HCT116 (cell line): ENCODE data around the gene FAM222B. TPM values are rescaled to one million over a fixed set of nuclear protein-coding genes. Genes with fewer than 3 reads are reported as not detected.

Experiments used
- ATAC-seq: fragments of 200-7000 bp; cut with Tn5 transposase; 2 replicates; pipeline ENCODE4 v1.9.1; 2020; ENCODE audit warnings: mild to moderate bottlenecking, moderate library complexity
- BruUV-seq: library from RNA; stranded (reverse); fragments of 400-500 nt; replicated peaks from 2 replicates; lab custom pipeline; 2021; lab: Mats Ljungman, UMichigan
- CTCF ChIA-PET: fragments of 300-600 bp; sonication (Branson Sonifier 250); formaldehyde crosslinking; loops from one replicate; lab custom pipeline; 2021; ENCODE audit warnings: antibody characterized with exemption; lab: Charles Lee
- POLR2A ChIA-PET: fragments of 300-600, 350-600 bp; sonication (Branson Sonifier 250); formaldehyde crosslinking; loops from one replicate; lab custom pipeline; 2021; ENCODE audit warnings: antibody characterized with exemption; lab: Charles Lee
- RAD21 ChIA-PET, 2 experiments: fragments of 300-600 bp; sonication (Branson Sonifier 250); formaldehyde crosslinking; loops; one replicate each; lab custom pipeline; 2023; ENCODE audit warnings: low total read pairs in 2 of 2; ENCODE audit not compliant: uncharacterized antibody in 2 of 2, unreplicated experiment in 2 of 2, low non-redundant PET in 1 of 2; lab: Charles Lee
- DNase-seq: peaks from one replicate; pipeline ENCODE4 v3.0.0-alpha.2; 2010; ENCODE audit warnings: low read depth, low spot score
- H2AFZ ChIP-seq: fragments of 200-600 bp; shearing (Covaris generic), sonication (generic); 2 replicates; pipeline ENCODE4 v1.6.1; 2017; ENCODE audit warnings: low read depth, mixed run types, mixed read lengths, antibody characterized with exemption, low read length; ENCODE audit not compliant: poor library complexity, severe bottlenecking
- H3K27ac ChIP-seq: 2 replicates; pipeline ENCODE4 v1.5.1; 2012; ENCODE audit warnings: low read depth, low read length
- H3K27me3 ChIP-seq: fragments of 200-600 bp; sonication (generic); 2 replicates; pipeline ENCODE4 v1.6.1; 2016; ENCODE audit warnings: mixed run types, low read length, mixed read lengths; ENCODE audit not compliant: insufficient read depth
- H3K36me3 ChIP-seq, 2 experiments: fragments of 200-500 bp in 1 of 2; fragments of 200-600 bp in 1 of 2; sonication (Bioruptor generic) in 1 of 2; sonication (generic) in 1 of 2; 2 replicates each; pipeline versions ENCODE4 v1.5.1 to v1.6.1; 2014 to 2016; ENCODE audit warnings: low read length in 2 of 2, inconsistent platforms in 1 of 2, mixed read lengths in 1 of 2, mixed run types in 1 of 2; ENCODE audit not compliant: insufficient read depth in 2 of 2, control insufficient read depth in 1 of 2
- H3K4me1 ChIP-seq, 2 experiments: fragments of 200-600 bp in 1 of 2; sonication (generic) in 1 of 2; 2 replicates each; pipeline versions ENCODE4 v1.5.1 to v1.6.1; 2012 to 2017; ENCODE audit warnings: low read length in 2 of 2, inconsistent platforms in 1 of 2, mild to moderate bottlenecking in 1 of 2, mixed read lengths in 1 of 2, mixed run types in 1 of 2, moderate library complexity in 1 of 2; ENCODE audit not compliant: insufficient read depth in 2 of 2, control insufficient read depth in 1 of 2
- H3K4me2 ChIP-seq: fragments of 200-600 bp; sonication (generic); 2 replicates; pipeline ENCODE4 v1.6.1; 2017; ENCODE audit warnings: mixed run types, low read length, mixed read lengths
- H3K4me3 ChIP-seq, 2 experiments: fragments of 200-600 bp in 1 of 2; sonication (generic) in 1 of 2; replicated peaks in 1 of 2; 2 replicates each; pipeline ENCODE4 v1.5.1; 2011 to 2016; ENCODE audit warnings: low read length in 2 of 2, control low read depth in 1 of 2, low read depth in 1 of 2, mild to moderate bottlenecking in 1 of 2, mixed read lengths in 1 of 2, mixed run types in 1 of 2
- H3K79me2 ChIP-seq: fragments of 200-600 bp; sonication (generic); 2 replicates; pipeline ENCODE4 v1.6.1; 2017; ENCODE audit warnings: mild to moderate bottlenecking, mixed run types, low read length, moderate library complexity, mixed read lengths; ENCODE audit not compliant: insufficient read depth
- H3K9ac ChIP-seq: fragments of 200-600 bp; sonication (generic); 2 replicates; pipeline ENCODE4 v1.6.1; 2016; ENCODE audit warnings: low read length, mixed read lengths
- H3K9me2 ChIP-seq: fragments of 200-600 bp; sonication (generic), shearing (Covaris generic); 2 replicates; pipeline ENCODE4 v1.6.1; 2017; ENCODE audit warnings: mixed run types, mild to moderate bottlenecking, moderate library complexity; ENCODE audit not compliant: insufficient read depth
- H3K9me3 ChIP-seq, 2 experiments: fragments of 200-500 bp in 1 of 2; fragments of 200-600 bp in 1 of 2; sonication (Bioruptor generic) in 1 of 2; sonication (generic) in 1 of 2; 2 replicates each; pipeline ENCODE4 v1.6.1; 2014 to 2017; ENCODE audit warnings: low read length in 2 of 2, mixed read lengths in 2 of 2, inconsistent platforms in 1 of 2, low read depth in 1 of 2, mild to moderate bottlenecking in 1 of 2, mixed run types in 1 of 2, moderate library complexity in 1 of 2; ENCODE audit not compliant: control insufficient read depth in 1 of 2, insufficient read depth in 1 of 2
- H4K20me1 ChIP-seq: fragments of 200-600 bp; sonication (generic), shearing (Covaris generic); 2 replicates; pipeline ENCODE4 v1.6.1; 2017; ENCODE audit warnings: mixed run types, mild to moderate bottlenecking, moderate library complexity; ENCODE audit not compliant: insufficient read depth
- ATF3 ChIP-seq: IDR thresholded peaks from 2 replicates; pipeline ENCODE4 v1.6.1; 2012
- CBX3 ChIP-seq: IDR thresholded peaks from 2 replicates; pipeline ENCODE4 v1.6.1; 2012; ENCODE audit warnings: low read depth
- CTCF ChIP-seq, 3 experiments: fragments of 200-600 bp in 1 of 3; sonication (generic) in 1 of 3; IDR thresholded peaks in 2 of 3; conservative IDR thresholded peaks in 1 of 3; 2 replicates each; pipeline ENCODE4 v1.5.1; 2012 to 2017; ENCODE audit warnings: low read depth in 2 of 3, low read length in 2 of 3, antibody characterized with exemption in 1 of 3, borderline replicate concordance in 1 of 3, control low read depth in 1 of 3, mild to moderate bottlenecking in 1 of 3, mixed read lengths in 1 of 3, mixed run types in 1 of 3, moderate library complexity in 1 of 3; ENCODE audit not compliant: insufficient read depth in 1 of 3
- EGR1 ChIP-seq: IDR thresholded peaks from 2 replicates; pipeline ENCODE4 v1.6.1; 2012; ENCODE audit warnings: low read depth
- EZH2 ChIP-seq: fragments of 200-600 bp; sonication (generic); IDR thresholded peaks from 2 replicates; pipeline ENCODE4 v1.6.1; 2017; ENCODE audit warnings: antibody characterized with exemption, mixed run types
- EZH2phosphoT487 ChIP-seq: fragments of 200-600 bp; IDR thresholded peaks from 2 replicates; pipeline ENCODE4 v1.6.1; 2018; ENCODE audit warnings: antibody characterized with exemption, borderline replicate concordance
- FOSL1 ChIP-seq: IDR thresholded peaks from 2 replicates; pipeline ENCODE4 v1.6.1; 2012; ENCODE audit warnings: low read depth
- JUND ChIP-seq: IDR thresholded peaks from 2 replicates; pipeline ENCODE4 v1.6.1; 2012
- MAX ChIP-seq: IDR thresholded peaks from 2 replicates; pipeline ENCODE4 v1.6.1; 2012
- POLR2A ChIP-seq: IDR thresholded peaks from 2 replicates; pipeline ENCODE4 v1.7.0; 2011; ENCODE audit warnings: borderline replicate concordance; ENCODE audit not compliant: insufficient read depth, insufficient read length; ENCODE audit errors: extremely low read depth
- RAD21 ChIP-seq: IDR thresholded peaks from 2 replicates; pipeline ENCODE4 v1.6.1; 2012; ENCODE audit warnings: low read depth, mild to moderate bottlenecking
- SIN3A ChIP-seq: IDR thresholded peaks from 2 replicates; pipeline ENCODE4 v1.6.1; 2012; ENCODE audit warnings: low read depth
- SP1 ChIP-seq: IDR thresholded peaks from 2 replicates; pipeline ENCODE4 v1.6.1; 2012; ENCODE audit warnings: low read depth
- SRF ChIP-seq: IDR thresholded peaks from 2 replicates; pipeline ENCODE4 v1.6.1; 2012; ENCODE audit warnings: low read depth
- TCF7L2 ChIP-seq: IDR thresholded peaks from 2 replicates; pipeline ENCODE4 v1.7.0; 2011; ENCODE audit warnings: borderline replicate concordance, inconsistent platforms; ENCODE audit not compliant: insufficient read depth, insufficient read length; ENCODE audit errors: extremely low read depth
- YY1 ChIP-seq: IDR thresholded peaks from 2 replicates; pipeline ENCODE4 v1.6.1; 2011; ENCODE audit warnings: low read length, low read depth, moderate library complexity, mild to moderate bottlenecking; ENCODE audit not compliant: insufficient replicate concordance; ENCODE audit errors: extremely low read depth
- ZBTB33 ChIP-seq: IDR thresholded peaks from 2 replicates; pipeline ENCODE4 v1.6.1; 2011; ENCODE audit warnings: mild to moderate bottlenecking, low read length, moderate library complexity; ENCODE audit not compliant: insufficient replicate concordance; ENCODE audit errors: extremely low read depth
- ZFX ChIP-seq: fragments of 450-650 bp; IDR thresholded peaks from 2 replicates; pipeline ENCODE4 v1.6.1; 2017
- ZNF274 ChIP-seq: fragments of 200-500 bp; sonication (Bioruptor generic); IDR thresholded peaks from 2 replicates; pipeline ENCODE4 v1.6.1; 2014; ENCODE audit warnings: mild to moderate bottlenecking, low read depth, low read length, inconsistent platforms
- intact Hi-C: fragments of 100-400 bp; cut with micrococcal nuclease; formaldehyde crosslinking; loops from 2 replicates; pipeline ENCODE4 v1.10.0; 2022
- total RNA-seq: library from RNA; stranded (reverse); gene quantifications from one replicate; pipeline ENCODE4 v1.2.1, GENCODE V29; 2021; ENCODE audit not compliant: unreplicated experiment

FAM222B gene
- total RNA-seq, 1 experiment from 2014 or later: 22.7 TPM

GRCh38 chr17:28891201-28891600 is 48.6 kb upstream of the FAM222B start:
- peaks cover 13% of the 10 kb centered on the region for H3K79me2 ChIP-seq
- POLR2A ChIA-PET: no interaction called here
- no peak overlapping the region for H3K4me3 ChIP-seq
- no peaks in the 10 kb centered on the region for H3K9me2 ChIP-seq
- ATAC-seq: no peak
- DNase-seq: no peak
- H4K20me1 ChIP-seq: no peaks in the 10 kb centered on the region
- TF ChIP-seq YY1: no peak
- no peak for TF ChIP-seq JUND
- TF ChIP-seq SP1: no peak
- TF ChIP-seq EGR1: no peak
- TF ChIP-seq POLR2A: no peak
- no peak for TF ChIP-seq FOSL1
- no peak for TF ChIP-seq CBX3
- no peak for TF ChIP-seq ZNF274
- no peak for TF ChIP-seq ZFX
- no peak for TF ChIP-seq RAD21
- no peak for TF ChIP-seq EZH2
- TF ChIP-seq TCF7L2: no peak
- no peak for TF ChIP-seq SRF
- no peak for TF ChIP-seq SIN3A
- no peak for TF ChIP-seq EZH2phosphoT487
- no peak for TF ChIP-seq MAX
- TF ChIP-seq CTCF (IDR thresholded peaks at IDR 0.05 in 2 of 3, conservative IDR thresholded peaks at IDR 0.05 in 1 of 3; ENCODE audit: borderline replicate concordance in 1 of 3, insufficient read depth in 1 of 3, low read depth in 2 of 3, low read length in 2 of 3): no peak
- no peak for TF ChIP-seq ZBTB33
- no peak for TF ChIP-seq ATF3
- intact Hi-C loops: no loop called here
- H3K36me3 ChIP-seq: no peaks in the 10 kb centered on the region
- BruUV-seq: no TSS peak
- H3K4me2 ChIP-seq: no peak overlapping the region
- RAD21 ChIA-PET: no interaction called here
- H3K27ac ChIP-seq: no peak overlapping the region
- no peak overlapping the region for H2AFZ ChIP-seq
- CTCF ChIA-PET: no interaction called here
- H3K9ac ChIP-seq: no peak overlapping the region
- H3K9me3 ChIP-seq: no peaks in the 10 kb centered on the region
- H3K27me3 ChIP-seq: no peaks in the 10 kb centered on the region
- H3K4me1 ChIP-seq: peaks cover 9 to 12% of the 10 kb centered on the region in 2 experiments; a peak in 3 of 4 replicates
